Activated CD4-positive, CD25-positive, alpha-beta regulatory T cell treated with anti-CD3 and anti-CD28 coated beads, Interleukin-2, amount 50 U/mL, for 16 hours (primary cell): ENCODE data around the gene FUT1.

Experiments used
- DNase-seq: peaks from one replicate; pipeline ENCODE4 v3.0.0-alpha.2; 2020; ENCODE audit warnings: low read depth, low spot score

The FUT1 gene

GRCh38 chr19:48741129-48741999 is 11.1 kb downstream of the FUT1 start:
- DNase-seq: no peak

DNA sequence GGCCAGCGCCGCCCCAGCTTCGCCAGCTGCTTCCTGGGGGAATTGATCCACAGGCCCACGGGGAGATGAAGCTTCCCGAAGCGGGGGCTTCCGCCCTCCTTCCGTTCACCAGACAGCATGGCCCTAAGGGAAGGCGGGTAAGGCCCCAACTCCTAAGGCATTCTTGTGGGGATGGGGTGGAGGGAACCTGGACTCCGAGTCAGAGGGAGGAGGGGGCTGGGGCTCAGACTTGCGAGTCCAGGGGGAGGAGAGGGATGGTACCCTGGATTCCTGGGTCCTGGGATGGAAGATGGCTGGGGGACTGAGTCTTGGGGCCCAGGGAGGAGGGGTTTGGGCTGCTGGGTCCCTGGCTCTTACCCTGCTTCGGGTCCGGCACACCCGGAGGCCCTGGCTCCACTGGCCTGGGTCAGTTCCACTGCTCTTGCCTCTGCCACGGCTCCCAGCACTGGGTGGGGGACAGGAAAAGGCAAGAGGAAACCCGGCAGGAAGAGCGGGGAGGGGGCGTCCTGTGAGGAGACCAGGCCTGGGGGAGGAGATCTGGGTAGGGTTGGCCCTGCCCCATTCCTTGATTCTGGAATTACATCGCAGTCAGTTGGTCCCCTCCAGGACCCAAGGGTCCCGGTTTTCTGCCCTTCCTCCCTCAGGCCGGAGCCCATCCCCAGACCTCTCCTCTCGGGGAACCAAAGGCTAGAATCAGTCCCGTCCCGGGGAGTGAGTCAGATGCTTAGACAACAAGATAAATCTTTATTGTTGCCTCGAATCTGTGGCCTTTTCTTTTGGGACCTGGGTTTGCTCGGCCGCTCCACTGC is 12.1 kb downstream of the FUT1 start, which contains the start of gene RASIP1:
Gene RASIP1, minus strand, starts transcription at position 447 of the 809 bp plus-strand sequence. Its CDS starts 328 bp downstream, at position 119.
- DNase-seq: no peak

- DNase-seq: no peak
Measured at GRCh38 chr19:48739404-48740163, 12.9 kb downstream of the FUT1 start.

GRCh38 chr19:48738557-48739403 is 13.7 kb downstream of the FUT1 start:
- peak; percentile 79 for DNase-seq

DNA sequence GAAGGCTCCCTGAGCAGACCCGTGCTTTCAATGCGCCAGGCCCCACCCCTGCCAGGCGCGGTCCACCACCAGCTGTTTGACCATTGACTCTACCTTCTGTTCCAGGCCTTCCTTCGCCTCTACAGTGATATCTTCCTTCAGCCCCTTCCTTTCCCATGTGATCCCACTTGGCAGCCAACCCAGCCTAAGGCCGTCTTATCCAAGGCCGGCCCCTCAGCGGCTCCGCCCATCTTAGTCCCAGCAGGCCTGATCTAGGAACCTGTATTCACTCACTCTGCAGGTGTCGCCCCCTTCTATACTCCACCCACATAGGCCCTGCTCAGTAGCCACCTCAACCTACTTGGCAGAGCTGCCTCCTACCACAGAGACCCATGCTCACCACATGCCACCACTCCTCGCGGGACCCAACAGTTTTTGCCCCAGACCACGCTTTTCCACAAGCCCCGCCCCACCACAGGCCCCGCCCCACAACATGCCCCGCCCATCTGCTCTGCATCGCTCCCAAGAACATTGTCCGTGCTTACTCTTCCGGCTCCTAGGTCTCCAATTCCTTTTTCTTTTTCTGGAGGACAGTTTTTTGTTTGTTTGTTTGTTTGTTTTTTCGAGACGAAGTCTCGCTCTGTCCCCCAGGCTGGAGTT is 15.0 kb downstream of the FUT1 start:
- DNase-seq: no peak

GRCh38 chr19:48735031-48735615 is 17.3 kb downstream of the FUT1 start:
- no peak for DNase-seq

DNA sequence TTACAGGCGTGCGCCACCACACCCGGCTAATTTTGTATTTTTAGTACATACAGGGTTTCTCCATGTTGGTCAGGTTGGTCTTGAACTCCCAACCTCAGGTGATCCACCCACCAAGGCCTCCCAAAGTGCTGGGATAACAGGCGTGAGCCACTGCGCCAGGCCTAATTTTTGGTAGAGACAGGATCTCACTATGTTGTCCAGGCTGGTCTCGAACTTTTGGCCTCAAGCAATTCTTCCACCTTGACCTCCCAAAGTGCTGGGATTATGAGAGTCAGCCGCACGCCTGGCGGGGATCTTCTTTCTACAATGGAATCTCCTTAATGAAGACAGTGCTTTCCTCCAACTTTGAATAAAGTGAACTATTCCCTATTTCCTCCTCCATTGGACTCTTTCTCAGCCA is 17.8 kb downstream of the FUT1 start:
- no peak for DNase-seq

DNA sequence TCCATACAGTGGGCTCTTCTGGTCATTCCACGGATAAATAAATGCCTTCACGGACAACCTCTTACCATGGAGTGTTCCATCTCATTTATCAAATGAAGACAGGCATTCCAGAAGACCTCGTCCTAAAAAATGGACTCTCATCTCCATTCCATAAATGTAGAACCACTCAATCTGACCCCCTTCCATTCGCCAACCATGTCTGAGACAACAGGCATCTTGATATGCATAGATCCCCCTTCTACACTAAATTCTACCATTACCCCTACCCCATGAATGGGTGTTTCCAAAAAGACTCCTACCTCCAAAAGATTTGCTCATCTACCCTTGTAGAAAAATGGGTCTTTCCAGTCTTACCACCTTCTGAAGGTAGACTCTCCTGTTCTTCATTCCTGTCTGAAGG is 21.0 kb downstream of the FUT1 start:
- DNase-seq: no peak

DNA sequence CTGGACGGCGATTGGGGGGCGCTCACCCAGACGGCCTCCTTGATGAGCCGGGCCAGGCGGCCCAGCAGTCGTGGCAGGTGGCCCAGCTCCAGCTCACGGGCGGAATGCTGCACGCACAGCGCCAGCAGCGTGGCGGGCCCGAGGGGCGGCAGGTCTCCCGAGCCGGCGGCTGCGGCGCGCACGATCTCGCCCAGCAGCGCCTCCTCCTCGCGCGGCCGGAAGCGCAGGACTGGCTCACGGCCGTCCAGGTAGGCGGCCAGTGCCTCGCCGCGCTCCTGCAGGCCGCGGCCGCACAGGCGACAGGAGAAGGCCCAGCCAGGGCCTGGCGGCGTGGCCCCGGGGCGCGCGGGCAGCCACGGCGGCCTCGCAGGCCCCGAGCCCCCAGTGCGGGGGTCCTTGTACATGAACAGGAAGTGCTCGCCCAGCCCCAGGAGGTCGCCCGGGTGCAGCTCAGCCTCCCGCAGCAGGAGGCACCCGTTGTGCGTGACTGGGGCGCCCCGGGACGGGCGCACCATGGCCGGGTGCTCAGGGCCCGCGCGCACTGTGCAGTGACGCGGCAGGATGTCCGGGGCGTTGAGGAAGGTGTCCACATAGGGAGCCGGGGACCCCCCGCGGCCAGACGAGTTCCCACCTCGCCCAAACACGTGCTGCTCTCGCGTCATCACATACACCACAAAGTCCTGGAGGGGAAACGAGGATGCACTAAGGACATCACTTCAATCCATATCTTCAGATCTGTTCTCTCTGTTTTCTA is 23.4 kb downstream of the FUT1 start:
- no peak for DNase-seq

GRCh38 chr19:48726556-48726955 is 25.9 kb downstream of the FUT1 start:
- no peak for DNase-seq

GRCh38 chr19:48724796-48725753 is 27.4 kb downstream of the FUT1 start:
- no peak for DNase-seq

DNA sequence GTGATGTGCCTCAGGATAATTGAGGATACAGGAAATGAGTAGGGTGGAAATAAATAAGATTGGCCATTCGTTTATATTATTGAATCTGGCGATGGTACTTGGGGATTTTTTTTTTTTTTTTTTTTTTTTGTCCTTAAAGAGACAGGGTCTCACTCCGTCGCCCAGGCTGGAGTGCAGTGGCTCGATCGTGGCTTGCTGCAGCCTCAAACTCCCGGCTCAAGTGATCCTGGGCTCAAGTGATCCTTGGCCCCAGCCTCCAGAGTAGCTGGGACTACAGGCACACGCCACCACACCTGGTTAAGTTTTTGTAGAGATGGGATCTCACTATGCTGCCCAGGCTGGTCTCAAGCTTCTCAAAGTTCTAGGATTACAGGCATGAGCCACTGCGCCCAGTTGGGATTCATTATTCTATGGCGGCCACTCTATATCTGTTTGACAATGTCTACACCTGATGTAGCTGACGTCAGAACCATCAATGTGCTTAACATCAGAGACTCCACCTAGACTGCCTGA is 30.2 kb downstream of the FUT1 start:
- no peak for DNase-seq

DNA sequence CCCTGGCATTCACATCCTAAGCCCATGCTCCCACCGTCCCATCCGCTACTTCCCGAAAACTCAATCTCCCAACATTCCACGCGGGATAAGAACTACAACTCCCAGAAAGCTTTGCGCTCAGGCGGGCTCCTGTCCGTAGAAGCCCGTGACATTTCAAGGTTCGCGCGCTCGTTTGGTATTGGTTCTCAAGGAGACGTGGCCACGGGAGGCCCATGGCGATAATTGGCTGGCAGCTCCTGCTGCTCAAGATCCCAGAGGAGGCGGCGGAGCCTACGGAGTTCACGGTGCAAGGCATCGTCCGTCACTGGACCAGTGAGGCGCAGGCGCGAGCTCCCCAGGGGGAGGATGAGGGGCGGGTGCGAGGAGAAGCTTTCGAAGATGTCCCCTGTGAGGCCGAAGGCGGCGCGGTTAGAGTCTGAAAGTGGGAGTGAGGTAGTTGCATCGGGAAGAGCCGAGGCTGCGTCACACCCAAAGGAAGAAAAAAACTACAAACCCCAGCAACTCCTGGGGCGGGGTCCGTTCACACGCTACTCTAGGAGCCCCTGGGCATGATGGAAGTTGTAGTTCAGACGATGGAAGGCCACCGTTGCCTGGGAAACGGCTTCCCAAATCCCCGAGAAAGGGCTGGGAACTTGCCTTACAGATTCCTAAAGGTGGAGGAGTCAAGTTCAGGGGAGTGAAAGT is 31.7 kb downstream of the FUT1 start:
- DNase-seq: peak; percentile 84

- DNase-seq: no peak
Measured at GRCh38 chr19:48720251-48720612, 32.2 kb downstream of the FUT1 start.

- no peak for DNase-seq
Measured at GRCh38 chr19:48719263-48720171, 32.9 kb downstream of the FUT1 start, which contains the start of gene MAMSTR. MAMSTR (minus strand) TSS chr19:48719725; CDS start chr19:48719031, 694 bp downstream.

- DNase-seq: no peak
Measured at GRCh38 chr19:48718711-48719231, 33.7 kb downstream of the FUT1 start.
